DND-41 (cell line): ENCODE results near the gene ABHD6.

ENCODE experiments used
- ATAC-seq: fragments of 200-7000 bp; cut with Tn5 transposase; 3 replicates; pipeline ENCODE4 v1.9.1; 2021; ENCODE audit warnings: low read depth; ENCODE audit not compliant: insufficient read depth
- DNase-seq: peaks from one replicate; pipeline ENCODE4 v3.0.0-alpha.2; 2020
- H2AFZ ChIP-seq: 2 replicates; pipeline ENCODE4 v1.6.0; 2012; ENCODE audit warnings: low read depth, low read length
- H3K27ac ChIP-seq: 2 replicates; pipeline ENCODE4 v1.5.1; 2012; ENCODE audit warnings: low read length, inconsistent platforms
- H3K27me3 ChIP-seq: fragments of 200-600 bp; sonication (generic); 2 replicates; pipeline ENCODE4 v1.6.0; 2012; ENCODE audit warnings: low read length, mild to moderate bottlenecking, inconsistent platforms; ENCODE audit not compliant: insufficient read depth, poor library complexity
- H3K36me3 ChIP-seq: 2 replicates; pipeline ENCODE4 v1.5.1; 2012; ENCODE audit warnings: low read length, inconsistent platforms; ENCODE audit not compliant: insufficient read depth
- H3K4me1 ChIP-seq: 2 replicates; pipeline ENCODE4 v1.5.1; 2012; ENCODE audit warnings: mild to moderate bottlenecking, low read length; ENCODE audit not compliant: insufficient read depth
- H3K4me2 ChIP-seq: 2 replicates; pipeline ENCODE4 v1.6.0; 2012; ENCODE audit warnings: mild to moderate bottlenecking, moderate library complexity, low read length, inconsistent platforms; ENCODE audit not compliant: insufficient read depth
- H3K4me3 ChIP-seq, 2 experiments: fragments of 200-600 bp in 1 of 2; shearing (Covaris generic) in 1 of 2; 2 replicates each; pipeline ENCODE4 v1.5.1; 2012 to 2016; ENCODE audit warnings: inconsistent platforms in 2 of 2, low read length in 2 of 2, mild to moderate bottlenecking in 2 of 2, low read depth in 1 of 2, moderate library complexity in 1 of 2
- H3K79me2 ChIP-seq: 2 replicates; pipeline ENCODE4 v1.6.0; 2012; ENCODE audit warnings: low read length, inconsistent platforms; ENCODE audit not compliant: insufficient read depth
- H3K9ac ChIP-seq: 2 replicates; pipeline ENCODE4 v1.6.0; 2012; ENCODE audit warnings: low read depth, mild to moderate bottlenecking, inconsistent platforms, low read length, moderate library complexity
- H3K9me3 ChIP-seq: 2 replicates; pipeline ENCODE4 v1.5.1; 2012; ENCODE audit warnings: low read length, moderate library complexity, mild to moderate bottlenecking, inconsistent platforms; ENCODE audit not compliant: insufficient read depth, severe bottlenecking
- H4K20me1 ChIP-seq: 2 replicates; pipeline ENCODE4 v1.6.0; 2012; ENCODE audit warnings: low read length; ENCODE audit not compliant: insufficient read depth
- CTCF ChIP-seq: IDR thresholded peaks from 2 replicates; pipeline ENCODE4 v1.5.1; 2012; ENCODE audit warnings: borderline replicate concordance, low read length, moderate library complexity, mild to moderate bottlenecking; ENCODE audit not compliant: poor library complexity, severe bottlenecking; ENCODE audit errors: extremely low read depth
- EZH2 ChIP-seq: IDR thresholded peaks from 3 replicates; pipeline ENCODE4 v1.6.1; 2012; ENCODE audit warnings: borderline replicate concordance, low read depth, mild to moderate bottlenecking, moderate library complexity, low read length, inconsistent platforms; ENCODE audit not compliant: severe bottlenecking

Gene ABHD6

GRCh38 chr3:58341376-58341775 lies 103.8 kb downstream of the ABHD6 start:
- peaks cover 7% of the 10 kb centered on the region; the same call in 1 of the 2 replicates for H4K20me1 ChIP-seq
- H3K27ac ChIP-seq = peak overlapping the region; percentile 33; the same call in 1 of the 2 replicates
- no peak overlapping the region for H2AFZ ChIP-seq
- TF ChIP-seq EZH2 (no peak), CTCF (no peak)
- H3K27me3 ChIP-seq = no peaks in the 10 kb centered on the region
- peaks cover 69% of the 10 kb centered on the region for H3K36me3 ChIP-seq
- H3K4me2 ChIP-seq = no peak overlapping the region
- no peaks in the 10 kb centered on the region for H3K9me3 ChIP-seq
- peaks cover 99% of the 10 kb centered on the region for H3K79me2 ChIP-seq
- H3K4me3 ChIP-seq = no peak overlapping the region
- DNase-seq = no peak
- peaks cover 37% of the 10 kb centered on the region for H3K4me1 ChIP-seq
- ATAC-seq = no peak
- H3K9ac ChIP-seq = no peak overlapping the region

GRCh38 chr3:58342676-58343075 lies 105.1 kb downstream of the ABHD6 start:
- Histone ChIP-seq H3K36me3 (peaks cover 59% of the 10 kb centered on the region), H3K4me1 (peaks cover 29% of the 10 kb centered on the region), H3K4me2 (no peak overlapping the region), H4K20me1 (peaks cover 7% of the 10 kb centered on the region; the same call in 1 of the 2 replicates), H3K79me2 (peaks cover 99% of the 10 kb centered on the region), H3K4me3 (no peak overlapping the region), H3K27me3 (no peaks in the 10 kb centered on the region), H2AFZ (no peak overlapping the region), H3K27ac (peak overlapping the region; percentile 65), H3K9ac (no peak overlapping the region), H3K9me3 (no peaks in the 10 kb centered on the region)
- no peak for TF ChIP-seq EZH2
- no peak for TF ChIP-seq CTCF
- DNase-seq (no peak), ATAC-seq (no peak)
